ENCODE data around the gene VASH1. TPM values are rescaled to one million over a fixed set of nuclear protein-coding genes. Genes with fewer than 3 reads are reported as not detected.

The VASH1 gene
- polyA plus RNA-seq, 2 of the 4 experiments (the other 2 are of a cell fraction): 2.1 to 6.0 TPM

DNA sequence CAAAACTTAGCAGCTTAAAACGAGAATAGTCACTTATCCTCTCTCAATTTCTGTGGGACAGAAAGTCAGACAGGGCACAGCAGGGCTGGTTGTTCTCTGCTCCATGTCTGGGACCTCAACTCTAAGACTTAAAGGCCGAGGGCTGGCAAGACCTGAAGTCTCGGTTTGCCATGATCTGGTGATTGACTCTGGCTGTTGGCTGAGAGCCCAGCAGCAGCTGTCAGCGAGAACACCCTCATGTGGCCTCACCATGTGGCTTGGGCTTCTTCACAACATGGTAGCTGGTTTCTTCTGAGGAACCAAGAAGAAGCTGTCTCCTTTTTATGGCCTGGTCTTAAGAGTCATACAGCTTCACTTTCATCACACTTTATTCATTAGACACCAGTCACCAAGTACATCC, 1.7 kb upstream of the VASH1 start:
- DNase-seq (ENCODE audit: low read depth in 1 of 2, low spot score in 1 of 2) (no peak), FAIRE-seq (no peak), ATAC-seq (no peak)
- H3K4me3 ChIP-seq: no peak overlapping the region
- 30% methylated on average over 4 of the region's 4 CpGs for WGBS (ENCODE audit: missing lambda C conversion rate)
- POLR2A ChIA-PET: no interaction called here
- no peaks in the 10 kb centered on the region for H3K9me3 ChIP-seq
- no peaks in the 10 kb centered on the region; the same call in 2 of the 3 replicates for H3K4me1 ChIP-seq
- H3K4me2 ChIP-seq: no peak overlapping the region
- CTCF ChIA-PET: interaction anchor here (0.9 to 1.2 kb wide), 4 partner anchors 9 to 116 kb away, joined by 3 to 5 read pairs (median 3); no protein-coding TSS in a partner anchor
- TF ChIP-seq, protein P1, sequence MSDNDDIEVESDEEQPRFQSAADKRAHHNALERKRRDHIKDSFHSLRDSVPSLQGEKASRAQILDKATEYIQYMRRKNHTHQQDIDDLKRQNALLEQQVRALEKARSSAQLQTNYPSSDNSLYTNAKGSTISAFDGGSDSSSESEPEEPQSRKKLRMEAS (IDR thresholded peaks at IDR 0.05): no peak
- TF ChIP-seq FOSL2 (IDR thresholded peaks at IDR 0.05): no peak
- TF ChIP-seq FOSL2 (CRISPR knock-in tag; IDR thresholded peaks at IDR 0.05): no peak
- TF ChIP-seq HOXB5 (CRISPR knock-in tag; IDR thresholded peaks at IDR 0.05): no peak
- TF ChIP-seq HEYL (CRISPR knock-in tag; IDR thresholded peaks at IDR 0.05): no peak
- no peak for TF ChIP-seq CBX2 (IDR thresholded peaks at IDR 0.05; ENCODE audit: borderline replicate concordance, low read depth)
- TF ChIP-seq KDM5A (IDR thresholded peaks at IDR 0.05): no peak
- TF ChIP-seq, protein P2, sequence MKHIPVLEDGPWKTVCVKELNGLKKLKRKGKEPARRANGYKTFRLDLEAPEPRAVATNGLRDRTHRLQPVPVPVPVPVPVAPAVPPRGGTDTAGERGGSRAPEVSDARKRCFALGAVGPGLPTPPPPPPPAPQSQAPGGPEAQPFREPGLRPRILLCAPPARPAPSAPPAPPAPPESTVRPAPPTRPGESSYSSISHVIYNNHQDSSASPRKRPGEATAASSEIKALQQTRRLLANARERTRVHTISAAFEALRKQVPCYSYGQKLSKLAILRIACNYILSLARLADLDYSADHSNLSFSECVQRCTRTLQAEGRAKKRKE (CRISPR knock-in tag; IDR thresholded peaks at IDR 0.05; ENCODE audit: low read depth): no peak
- no peak for TF ChIP-seq TP53 (CRISPR knock-in tag; IDR thresholded peaks at IDR 0.05)
- no peak overlapping the region for H3K27ac ChIP-seq

DNA sequence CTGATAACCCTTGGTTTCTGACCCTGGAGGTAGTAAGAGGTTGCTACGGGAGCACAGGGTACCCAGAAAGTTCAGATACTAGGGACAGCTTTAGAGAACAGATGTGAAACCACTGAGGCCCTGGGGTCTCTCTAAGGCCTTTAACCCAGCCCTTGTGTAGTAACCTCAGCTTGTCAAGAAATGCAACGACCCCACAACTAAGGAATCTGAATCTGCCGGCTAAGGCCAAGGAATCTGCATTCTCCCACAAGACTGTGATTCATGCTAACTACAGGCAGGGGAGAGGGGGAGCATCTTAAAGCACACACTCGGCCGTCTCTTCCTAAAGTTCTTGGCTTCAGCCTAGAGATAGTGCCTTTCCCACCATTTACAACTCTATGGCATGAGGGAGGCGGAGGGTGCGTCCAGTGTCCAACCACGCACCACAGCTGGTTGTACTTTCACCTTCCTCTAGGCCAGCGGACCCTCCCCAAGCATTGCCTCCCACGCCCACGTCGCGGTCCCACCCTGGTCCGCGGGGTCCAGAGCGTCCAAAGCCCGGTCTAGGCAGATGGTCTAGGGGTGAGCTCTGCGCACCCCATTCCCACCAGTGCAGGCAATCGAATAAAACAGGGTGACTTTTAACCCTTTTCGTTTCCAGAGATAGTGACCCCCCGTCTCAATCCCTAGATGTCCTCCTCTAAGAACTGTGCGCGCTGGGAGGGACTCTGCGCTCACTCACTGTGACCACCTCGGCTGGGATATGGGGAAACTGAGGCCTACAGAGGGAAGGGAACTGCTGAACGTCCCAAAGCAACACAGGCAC, 735 bp upstream of the VASH1 start:
- no peak for DNase-seq (ENCODE audit: low read depth in 1 of 2, low spot score in 1 of 2)
- peak overlapping the region; percentile 78 for H3K4me3 ChIP-seq

More for the DNA sequence above, 735 bp upstream of the VASH1 start:
- ATAC-seq (no peak), FAIRE-seq (no peak)
- Histone ChIP-seq H3K27ac (peak overlapping the region; percentile 79 to 95), H3K4me2 (peak overlapping the region; percentile 100), H3K9me3 (no peaks in the 10 kb centered on the region), H3K4me1 (no peaks in the 10 kb centered on the region; the same call in 2 of the 3 replicates)
- CTCF ChIA-PET: interaction anchor here (1.0 to 1.7 kb wide), 5 partner anchors 9 to 115 kb away, joined by 3 to 5 read pairs (median 3); no protein-coding TSS in a partner anchor
- POLR2A ChIA-PET: no interaction called here
- no peak for TF ChIP-seq GATA3 (IDR thresholded peaks at IDR 0.05; ENCODE audit: borderline replicate concordance)
- TF ChIP-seq ZNF302 (CRISPR knock-in tag; IDR thresholded peaks at IDR 0.05): no peak
- no peak for TF ChIP-seq SMC3 (IDR thresholded peaks at IDR 0.05)
- no peak for TF ChIP-seq NR3C1 (IDR thresholded peaks at IDR 0.05)
- no peak for TF ChIP-seq EHF (CRISPR knock-in tag; IDR thresholded peaks at IDR 0.05)
- no peak for TF ChIP-seq NPAS2 (CRISPR knock-in tag; IDR thresholded peaks at IDR 0.05; ENCODE audit: borderline replicate concordance)
- TF ChIP-seq, protein P1 (IDR thresholded peaks at IDR 0.05): no peak
- TF ChIP-seq, protein P3, sequence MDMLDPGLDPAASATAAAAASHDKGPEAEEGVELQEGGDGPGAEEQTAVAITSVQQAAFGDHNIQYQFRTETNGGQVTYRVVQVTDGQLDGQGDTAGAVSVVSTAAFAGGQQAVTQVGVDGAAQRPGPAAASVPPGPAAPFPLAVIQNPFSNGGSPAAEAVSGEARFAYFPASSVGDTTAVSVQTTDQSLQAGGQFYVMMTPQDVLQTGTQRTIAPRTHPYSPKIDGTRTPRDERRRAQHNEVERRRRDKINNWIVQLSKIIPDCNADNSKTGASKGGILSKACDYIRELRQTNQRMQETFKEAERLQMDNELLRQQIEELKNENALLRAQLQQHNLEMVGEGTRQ (IDR thresholded peaks at IDR 0.05): no peak
- TF ChIP-seq PHF8 (IDR thresholded peaks at IDR 0.05; ENCODE audit: borderline replicate concordance, low read depth): no peak
- no peak for TF ChIP-seq TP53 (CRISPR knock-in tag; IDR thresholded peaks at IDR 0.05)
- no peak for TF ChIP-seq SREBF2 (IDR thresholded peaks at IDR 0.05)
- TF ChIP-seq ZSCAN20 (CRISPR knock-in tag; IDR thresholded peaks at IDR 0.05): no peak
- TF ChIP-seq FOSL2 (IDR thresholded peaks at IDR 0.05): no peak
- TF ChIP-seq FOSL2 (CRISPR knock-in tag; IDR thresholded peaks at IDR 0.05): no peak
- TF ChIP-seq TFCP2L1 (CRISPR knock-in tag; IDR thresholded peaks at IDR 0.05): no peak
- TF ChIP-seq, protein P4, sequence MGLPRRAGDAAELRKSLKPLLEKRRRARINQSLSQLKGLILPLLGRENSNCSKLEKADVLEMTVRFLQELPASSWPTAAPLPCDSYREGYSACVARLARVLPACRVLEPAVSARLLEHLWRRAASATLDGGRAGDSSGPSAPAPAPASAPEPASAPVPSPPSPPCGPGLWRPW (IDR thresholded peaks at IDR 0.05): no peak
- no peak for TF ChIP-seq RCOR1 (IDR thresholded peaks at IDR 0.05; ENCODE audit: low read depth, low read length)
- TF ChIP-seq RNF2 (IDR thresholded peaks at IDR 0.05; ENCODE audit: borderline replicate concordance, low read depth): no peak
- no peak for TF ChIP-seq RFX5 (IDR thresholded peaks at IDR 0.05)
- TF ChIP-seq, protein P5, sequence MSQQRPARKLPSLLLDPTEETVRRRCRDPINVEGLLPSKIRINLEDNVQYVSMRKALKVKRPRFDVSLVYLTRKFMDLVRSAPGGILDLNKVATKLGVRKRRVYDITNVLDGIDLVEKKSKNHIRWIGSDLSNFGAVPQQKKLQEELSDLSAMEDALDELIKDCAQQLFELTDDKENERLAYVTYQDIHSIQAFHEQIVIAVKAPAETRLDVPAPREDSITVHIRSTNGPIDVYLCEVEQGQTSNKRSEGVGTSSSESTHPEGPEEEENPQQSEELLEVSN (IDR thresholded peaks at IDR 0.05; ENCODE audit: borderline replicate concordance, low read depth): no peak
- TF ChIP-seq HEYL (CRISPR knock-in tag; IDR thresholded peaks at IDR 0.05): no peak
- 54% methylated on average over 26 of the region's 26 CpGs for WGBS (ENCODE audit: missing lambda C conversion rate)
